Measurements from ENCODE around the gene SREBF1.

SREBF1 gene

GRCh38 chr17:17806611-17807274 lies 30.0 kb downstream of the SREBF1 start:
- no peaks in the 10 kb centered on the region for H3K9me3 ChIP-seq (ENCODE audit: control insufficient read depth in 1 of 2, low read length in 2 of 2)
- H3K36me3 ChIP-seq (ENCODE audit: control insufficient read depth in 1 of 2, insufficient read depth in 2 of 2, low read length in 2 of 2), result peaks cover 10 to 17% of the 10 kb centered on the region in 2 donors
- H3K4me1 ChIP-seq (ENCODE audit: control insufficient read depth in 1 of 2, insufficient read depth in 2 of 2, low read length in 2 of 2), result peaks cover 2 to 20% of the 10 kb centered on the region in 2 donors
- no peak overlapping the region for H3K27ac ChIP-seq (ENCODE audit: low read length)
- no peak overlapping the region for H3K4me3 ChIP-seq (ENCODE audit: low read depth in 1 of 2, low read length in 2 of 2)
- no peaks in the 10 kb centered on the region for H3K27me3 ChIP-seq (ENCODE audit: low read depth, low read length)

DNA sequence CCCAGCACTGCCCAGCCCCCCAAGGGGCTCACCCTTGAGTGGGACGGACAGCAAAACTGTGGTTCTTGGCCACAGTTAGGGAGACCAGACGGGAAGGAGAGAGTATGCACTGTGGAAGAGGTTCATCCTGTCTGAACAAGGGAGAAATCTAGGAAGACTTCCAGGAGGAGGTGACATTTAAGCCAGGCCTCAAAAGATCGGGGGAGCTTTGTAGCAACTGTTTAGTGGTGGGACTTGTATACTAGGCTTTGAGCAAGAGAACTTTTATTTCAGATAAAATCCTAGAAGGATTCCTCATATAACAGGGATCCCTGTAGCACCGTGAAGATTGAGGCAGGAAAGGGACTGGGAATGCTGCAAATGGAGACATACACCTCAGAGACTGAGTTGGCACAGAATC lies 30.8 kb downstream of the SREBF1 start:
- Histone ChIP-seq H3K27me3 (ENCODE audit: low read depth, low read length) (no peaks in the 10 kb centered on the region), H3K36me3 (ENCODE audit: control insufficient read depth in 1 of 2, insufficient read depth in 2 of 2, low read length in 2 of 2) (peaks cover 7 to 17% of the 10 kb centered on the region in 2 donors), H3K4me3 (ENCODE audit: low read depth in 1 of 2, low read length in 2 of 2) (no peak overlapping the region), H3K4me1 (ENCODE audit: control insufficient read depth in 1 of 2, insufficient read depth in 2 of 2, low read length in 2 of 2) (peaks cover 0 to 13% of the 10 kb centered on the region in 2 donors), H3K27ac (ENCODE audit: low read length) (no peak overlapping the region), H3K9me3 (ENCODE audit: control insufficient read depth in 1 of 2, low read length in 2 of 2) (no peaks in the 10 kb centered on the region)

GRCh38 chr17:17805575-17805974 lies 31.2 kb downstream of the SREBF1 start:
- H3K27me3 ChIP-seq (ENCODE audit: low read depth, low read length), result no peaks in the 10 kb centered on the region

GRCh38 chr17:17804007-17804406 lies 32.8 kb downstream of the SREBF1 start:
- peaks cover 7 to 17% of the 10 kb centered on the region in 2 donors for H3K36me3 ChIP-seq (ENCODE audit: control insufficient read depth in 1 of 2, insufficient read depth in 2 of 2, low read length in 2 of 2)
- no peak overlapping the region for H3K4me3 ChIP-seq (ENCODE audit: low read depth in 1 of 2, low read length in 2 of 2)
- H3K4me1 ChIP-seq (ENCODE audit: control insufficient read depth in 1 of 2, insufficient read depth in 2 of 2, low read length in 2 of 2), result peaks cover 0 to 15% of the 10 kb centered on the region in 2 donors
- no peaks in the 10 kb centered on the region for H3K27me3 ChIP-seq (ENCODE audit: low read depth, low read length)
- H3K27ac ChIP-seq (ENCODE audit: low read length), result no peak overlapping the region
- no peaks in the 10 kb centered on the region for H3K9me3 ChIP-seq (ENCODE audit: control insufficient read depth in 1 of 2, low read length in 2 of 2)

More at GRCh38 chr17:17805575-17805974, 31.2 kb downstream of the SREBF1 start:
- peaks cover 7 to 17% of the 10 kb centered on the region in 2 donors for H3K36me3 ChIP-seq (ENCODE audit: control insufficient read depth in 1 of 2, insufficient read depth in 2 of 2, low read length in 2 of 2)
- peaks cover 0 to 8% of the 10 kb centered on the region in 2 donors for H3K4me1 ChIP-seq (ENCODE audit: control insufficient read depth in 1 of 2, insufficient read depth in 2 of 2, low read length in 2 of 2)
- H3K9me3 ChIP-seq (ENCODE audit: control insufficient read depth in 1 of 2, low read length in 2 of 2), result no peaks in the 10 kb centered on the region
- no peak overlapping the region for H3K4me3 ChIP-seq (ENCODE audit: low read depth in 1 of 2, low read length in 2 of 2)
- no peak overlapping the region for H3K27ac ChIP-seq (ENCODE audit: low read length)

GRCh38 chr17:17801800-17802481 lies 34.8 kb downstream of the SREBF1 start:
- Histone ChIP-seq H3K9me3 (ENCODE audit: control insufficient read depth in 1 of 2, low read length in 2 of 2) (no peaks in the 10 kb centered on the region), H3K4me1 (ENCODE audit: control insufficient read depth in 1 of 2, insufficient read depth in 2 of 2, low read length in 2 of 2) (peaks cover 0 to 15% of the 10 kb centered on the region in 2 donors), H3K4me3 (ENCODE audit: low read depth in 1 of 2, low read length in 2 of 2) (no peak overlapping the region), H3K27ac (ENCODE audit: low read length) (no peak overlapping the region), H3K27me3 (ENCODE audit: low read depth, low read length) (no peaks in the 10 kb centered on the region), H3K36me3 (ENCODE audit: control insufficient read depth in 1 of 2, insufficient read depth in 2 of 2, low read length in 2 of 2) (peaks cover 7 to 26% of the 10 kb centered on the region in 2 donors)

DNA sequence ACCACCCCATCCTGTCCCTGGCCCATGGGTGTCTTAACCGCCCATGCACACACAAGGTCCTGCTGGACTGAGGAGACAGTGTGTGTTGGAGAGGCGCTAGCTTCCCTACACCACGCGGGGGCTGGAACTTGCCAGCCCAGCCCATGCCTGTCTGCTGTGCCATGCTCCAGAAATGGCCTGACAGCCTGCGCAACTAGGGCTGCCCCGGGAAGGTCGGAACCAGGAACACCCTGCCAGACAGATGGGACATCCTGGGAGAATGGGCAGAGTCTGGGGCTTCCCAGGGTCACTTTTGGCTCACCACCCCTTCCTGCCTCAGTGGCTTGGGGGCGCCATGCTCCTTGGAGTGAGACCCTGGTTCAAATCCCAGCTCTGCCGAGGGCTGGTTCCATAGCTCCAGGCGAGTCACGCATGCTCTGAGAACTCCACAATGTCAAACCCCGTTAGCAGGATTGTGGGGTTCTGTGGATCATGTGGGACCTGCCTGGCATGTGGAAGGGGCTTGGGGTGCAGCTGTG lies 36.2 kb downstream of the SREBF1 start:
- Histone ChIP-seq H3K27ac (ENCODE audit: low read length) (no peak overlapping the region), H3K9me3 (ENCODE audit: control insufficient read depth in 1 of 2, low read length in 2 of 2) (no peaks in the 10 kb centered on the region), H3K36me3 (ENCODE audit: control insufficient read depth in 1 of 2, insufficient read depth in 2 of 2, low read length in 2 of 2) (peaks cover 7 to 38% of the 10 kb centered on the region in 2 donors), H3K27me3 (ENCODE audit: low read depth, low read length) (no peaks in the 10 kb centered on the region), H3K4me3 (ENCODE audit: low read depth in 1 of 2, low read length in 2 of 2) (no peak overlapping the region), H3K4me1 (ENCODE audit: control insufficient read depth in 1 of 2, insufficient read depth in 2 of 2, low read length in 2 of 2) (peaks cover 0 to 12% of the 10 kb centered on the region in 2 donors)

DNA sequence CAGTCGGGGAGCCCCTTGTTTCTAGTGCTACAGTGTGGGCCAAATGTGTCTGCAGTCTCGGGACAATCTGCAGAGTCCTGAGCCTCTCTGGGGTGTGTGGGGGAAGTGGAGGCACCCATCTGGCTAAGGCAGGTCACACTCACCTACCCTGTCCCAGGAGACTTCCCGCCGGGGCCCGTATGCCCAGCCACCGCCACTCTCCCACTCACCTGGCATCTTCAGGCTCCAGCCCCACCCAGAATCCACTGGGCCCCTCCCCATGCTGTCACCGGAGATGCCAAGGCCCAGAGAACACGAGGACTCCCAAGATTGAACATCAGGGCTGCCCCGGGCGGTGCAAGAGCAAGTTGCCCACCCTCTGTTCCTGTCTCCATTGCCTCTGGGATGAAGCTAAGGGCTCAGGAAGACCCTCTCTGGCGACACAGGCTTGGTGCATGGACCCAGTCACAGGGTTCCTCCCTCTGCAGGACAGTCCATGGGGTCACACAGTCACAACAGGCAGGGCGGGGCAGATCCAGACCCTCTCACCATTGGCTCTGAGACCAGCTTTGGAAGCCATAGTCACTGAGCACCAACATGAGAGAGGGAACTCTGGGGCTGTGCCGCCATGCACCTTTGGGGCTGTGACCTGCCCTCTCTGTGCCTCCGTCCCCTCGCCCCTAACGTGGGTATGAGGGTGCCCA lies 38.1 kb downstream of the SREBF1 start:
- H3K27ac ChIP-seq (ENCODE audit: low read length), result no peak overlapping the region
- H3K4me1 ChIP-seq (ENCODE audit: control insufficient read depth in 1 of 2, insufficient read depth in 2 of 2, low read length in 2 of 2), result peaks cover 0 to 16% of the 10 kb centered on the region in 2 donors
- no peaks in the 10 kb centered on the region for H3K27me3 ChIP-seq (ENCODE audit: low read depth, low read length)
- H3K9me3 ChIP-seq (ENCODE audit: control insufficient read depth in 1 of 2, low read length in 2 of 2), result no peaks in the 10 kb centered on the region
- H3K4me3 ChIP-seq (ENCODE audit: low read depth in 1 of 2, low read length in 2 of 2), result no peak overlapping the region
- H3K36me3 ChIP-seq (ENCODE audit: control insufficient read depth in 1 of 2, insufficient read depth in 2 of 2, low read length in 2 of 2), result peaks cover 7 to 41% of the 10 kb centered on the region in 2 donors

DNA sequence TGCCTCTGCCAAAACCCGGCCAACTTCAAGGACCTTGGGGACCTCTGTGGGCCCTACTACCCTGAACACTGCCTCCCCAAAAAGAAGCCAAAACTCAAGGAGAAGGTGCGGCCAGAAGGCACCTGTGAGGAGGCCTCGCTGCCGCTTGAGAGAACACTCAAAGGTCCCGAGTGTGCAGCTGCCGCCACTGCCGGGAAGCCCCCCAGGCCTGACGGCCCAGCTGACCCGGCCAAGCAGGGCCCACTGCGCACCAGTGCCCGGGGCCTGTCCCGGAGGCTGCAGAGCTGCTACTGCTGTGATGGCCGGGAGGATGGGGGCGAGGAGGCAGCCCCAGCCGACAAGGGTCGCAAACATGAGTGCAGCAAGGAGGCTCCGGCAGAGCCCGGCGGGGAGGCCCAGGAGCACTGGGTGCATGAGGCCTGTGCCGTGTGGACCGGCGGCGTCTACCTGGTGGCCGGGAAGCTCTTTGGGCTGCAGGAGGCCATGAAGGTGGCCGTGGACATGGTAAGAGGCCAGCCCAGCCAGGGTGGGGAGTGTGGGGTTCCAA lies 38.7 kb downstream of the SREBF1 start:
- Histone ChIP-seq H3K4me1 (ENCODE audit: control insufficient read depth in 1 of 2, insufficient read depth in 2 of 2, low read length in 2 of 2) (peaks cover 0 to 23% of the 10 kb centered on the region in 2 donors), H3K36me3 (ENCODE audit: control insufficient read depth in 1 of 2, insufficient read depth in 2 of 2, low read length in 2 of 2) (peaks cover 6 to 38% of the 10 kb centered on the region in 2 donors), H3K27ac (ENCODE audit: low read length) (no peak overlapping the region)

GRCh38 chr17:17797119-17797809 lies 39.5 kb downstream of the SREBF1 start:
- Histone ChIP-seq H3K4me1 (ENCODE audit: control insufficient read depth in 1 of 2, insufficient read depth in 2 of 2, low read length in 2 of 2) (peaks cover under 1 to 31% of the 10 kb centered on the region in 2 donors), H3K27ac (ENCODE audit: low read length) (no peak overlapping the region), H3K36me3 (ENCODE audit: control insufficient read depth in 1 of 2, insufficient read depth in 2 of 2, low read length in 2 of 2) (peaks cover 6 to 38% of the 10 kb centered on the region in 2 donors), H3K9me3 (ENCODE audit: control insufficient read depth in 1 of 2, low read length in 2 of 2) (no peaks in the 10 kb centered on the region), H3K4me3 (ENCODE audit: low read depth in 1 of 2, low read length in 2 of 2) (no peak overlapping the region), H3K27me3 (ENCODE audit: low read depth, low read length) (no peaks in the 10 kb centered on the region)

More for the DNA sequence above, 38.7 kb downstream of the SREBF1 start:
- no peak overlapping the region for H3K4me3 ChIP-seq (ENCODE audit: low read depth in 1 of 2, low read length in 2 of 2)
- H3K9me3 ChIP-seq (ENCODE audit: control insufficient read depth in 1 of 2, low read length in 2 of 2), result no peaks in the 10 kb centered on the region
- no peaks in the 10 kb centered on the region for H3K27me3 ChIP-seq (ENCODE audit: low read depth, low read length)

DNA sequence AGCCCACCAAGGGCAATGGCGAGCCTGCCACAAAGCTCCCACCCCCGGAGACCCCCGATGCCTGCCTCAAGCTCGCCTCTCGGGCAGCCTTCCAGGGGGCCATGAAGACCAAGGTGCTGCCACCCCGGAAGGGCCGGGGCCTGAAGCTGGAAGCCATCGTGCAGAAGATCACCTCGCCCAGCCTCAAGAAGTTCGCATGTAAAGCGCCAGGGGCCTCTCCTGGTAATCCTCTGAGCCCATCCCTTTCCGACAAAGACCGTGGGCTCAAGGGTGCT lies 40.1 kb downstream of the SREBF1 start:
- Histone ChIP-seq H3K4me1 (ENCODE audit: control insufficient read depth in 1 of 2, insufficient read depth in 2 of 2, low read length in 2 of 2) (peaks cover 6 to 36% of the 10 kb centered on the region in 2 donors), H3K27ac (ENCODE audit: low read length) (no peak overlapping the region), H3K36me3 (ENCODE audit: control insufficient read depth in 1 of 2, insufficient read depth in 2 of 2, low read length in 2 of 2) (peaks cover 6 to 38% of the 10 kb centered on the region in 2 donors), H3K27me3 (ENCODE audit: low read depth, low read length) (no peaks in the 10 kb centered on the region), H3K4me3 (ENCODE audit: low read depth in 1 of 2, low read length in 2 of 2) (no peak overlapping the region), H3K9me3 (ENCODE audit: control insufficient read depth in 1 of 2, low read length in 2 of 2) (no peaks in the 10 kb centered on the region)
